Measurements from ENCODE around the gene PIM2.

DNA sequence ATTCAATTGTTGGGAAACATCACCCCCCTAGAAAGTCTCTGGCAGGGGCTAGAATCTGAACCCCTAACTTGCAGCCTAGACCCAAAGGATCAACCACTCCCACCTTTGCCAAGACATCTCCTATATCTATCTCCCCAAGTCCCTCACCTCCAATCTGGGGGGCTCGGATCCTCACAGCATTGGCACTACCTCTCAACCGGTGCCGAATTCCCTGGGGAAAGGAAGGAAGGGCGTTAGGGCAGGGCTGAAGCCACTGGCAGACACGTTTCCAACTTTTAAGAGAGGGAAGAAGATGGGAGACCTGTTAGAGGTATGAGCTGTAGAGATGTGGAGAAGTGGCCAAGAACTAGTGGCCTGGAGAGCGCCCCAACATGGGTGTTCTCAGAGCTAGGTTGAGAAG, 23.9 kb downstream of the PIM2 start:
- TF ChIP-seq CTCF (conservative IDR thresholded peaks at IDR 0.05; ENCODE audit: low read depth, low read length) (no peak), EZH2phosphoT487 (IDR thresholded peaks at IDR 0.05; ENCODE audit: borderline replicate concordance, low read length) (no peak)

All from PC-3 (cell line).